Kidney tubule cell (primary cell): Measurements from ENCODE around the gene HDAC6.
"Not testable (repeated sequence)": the region's sequence is repeated elsewhere in the genome, so short reads cannot be mapped to it uniquely, and the experiment has no call there.

Experiments used
- DNase-seq: peaks from one replicate; pipeline ENCODE4 v3.0.0-alpha.2; 2018; ENCODE audit warnings: low spot score

HDAC6 gene

GRCh38 chrX:48789366-48790220 is 12.3 kb upstream of the HDAC6 start:
- DNase-seq = no peak

GRCh38 chrX:48790477-48790876 is 11.4 kb upstream of the HDAC6 start:
- no peak for DNase-seq

- no peak for DNase-seq
These were observed 10.6 kb upstream of the HDAC6 start for GRCh38 chrX:48791063-48791820.

- no peak for DNase-seq
These were observed 9.6 kb upstream of the HDAC6 start for GRCh38 chrX:48792219-48792618.

- no peak for DNase-seq
These were observed 7.9 kb upstream of the HDAC6 start for GRCh38 chrX:48793935-48794334.

GRCh38 chrX:48794340-48794910 is 7.4 kb upstream of the HDAC6 start:
- no peak for DNase-seq

GRCh38 chrX:48794911-48795515 is 6.9 kb upstream of the HDAC6 start:
- peak; percentile 54 for DNase-seq

GRCh38 chrX:48798318-48798717 is 3.5 kb upstream of the HDAC6 start:
- DNase-seq = no peak

- DNase-seq = no peak
These were observed 1.1 kb upstream of the HDAC6 start for GRCh38 chrX:48800574-48801279.

- peak; percentile 85 for DNase-seq
These were observed 430 bp downstream of the HDAC6 start for GRCh38 chrX:48802089-48802904.

- DNase-seq = no peak
These were observed 986 bp downstream of the HDAC6 start for GRCh38 chrX:48802905-48803200.

- no peak for DNase-seq
These were observed 4.2 kb downstream of the HDAC6 start for GRCh38 chrX:48806081-48806480.

- no peak for DNase-seq
These were observed 11.8 kb downstream of the HDAC6 start for GRCh38 chrX:48813644-48814043.

GRCh38 chrX:48814722-48815121 is 12.9 kb downstream of the HDAC6 start:
- DNase-seq = no peak

- DNase-seq = no peak
These were observed 13.4 kb downstream of the HDAC6 start for GRCh38 chrX:48815266-48815665.

GRCh38 chrX:48816014-48816810 is 14.3 kb downstream of the HDAC6 start:
- DNase-seq = no peak

GRCh38 chrX:48818098-48818497 is 16.2 kb downstream of the HDAC6 start:
- DNase-seq = no peak

GRCh38 chrX:48818866-48819265 is 17.0 kb downstream of the HDAC6 start:
- DNase-seq = no peak

GRCh38 chrX:48819394-48819793 is 17.5 kb downstream of the HDAC6 start:
- not testable (repeated sequence) for DNase-seq

GRCh38 chrX:48823053-48823452 is 21.2 kb downstream of the HDAC6 start:
- DNase-seq = no peak
